Left ventricle myocardium superior (tissue), 1 donor: ENCODE measurements around the gene ANKDD1A. TPM values are rescaled to one million over a fixed set of nuclear protein-coding genes. Genes with fewer than 3 reads are reported as not detected.
A peak's percentile ranks its signal among the peaks of the same experiment; 100 is the strongest.

Experiments
- ATAC-seq: fragments of 200-7000 bp; cut with Tn5 transposase; one replicate; pipeline ENCODE4 v1.9.1; 2020; ENCODE audit warnings: mild to moderate bottlenecking, moderate library complexity
- DNase-seq: peaks from one replicate; pipeline ENCODE4 v3.0.0-alpha.2; 2020
- intact Hi-C: fragments of 100-400 bp; cut with micrococcal nuclease; formaldehyde crosslinking; loops from one replicate; pipeline ENCODE4 v1.11.0; 2022
- total RNA-seq: library from RNA; stranded (reverse); fragmentation: NEBNext Ultra II Directional; extraction: Animal tissue kit (Norgen Biotek cat#: 25700); gene quantifications from one replicate; pipeline ENCODE4 v1.2.1, GENCODE V29; 2021
- donor health status: DM: no; HTN: yes; CAD: no; lungs with severe emphysema.

ANKDD1A gene
- total RNA-seq, 1 donor from 2014 or later = 1.3 TPM

DNA sequence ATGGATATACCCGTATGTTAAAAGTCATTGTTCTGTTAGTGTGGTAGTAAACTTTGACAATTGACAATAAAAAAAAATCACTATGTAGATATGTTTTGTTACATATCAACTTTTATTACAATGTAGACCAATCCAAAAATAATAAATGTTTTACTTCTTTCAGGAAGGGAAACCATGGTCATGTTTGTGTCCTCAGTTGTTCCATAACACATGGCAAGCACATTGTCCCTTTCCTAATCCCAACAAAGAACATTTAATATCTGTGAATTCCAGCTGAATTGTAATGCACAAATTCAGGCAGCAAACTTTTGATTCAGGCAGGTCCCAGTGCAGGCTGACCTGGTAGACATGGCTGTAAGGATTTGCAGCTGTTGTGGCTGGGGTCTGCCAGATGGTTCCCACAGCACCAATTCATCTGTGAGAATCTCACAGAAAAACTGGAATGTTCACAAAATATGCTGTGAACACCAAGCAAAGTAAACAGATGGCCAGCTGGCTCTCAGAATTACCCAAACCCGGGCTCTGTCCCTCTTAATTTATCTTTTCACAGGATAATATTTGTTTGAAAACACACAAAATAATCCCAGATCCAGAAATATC lies 79.9 kb downstream of the ANKDD1A start:
- intact Hi-C loops = no loop called here
- peak; percentile 41 for DNase-seq
- peak; percentile 11 for ATAC-seq

GRCh38 chr15:64993290-64993689 lies 81.6 kb downstream of the ANKDD1A start:
- intact Hi-C loops = no loop called here
- no peak for DNase-seq
- no peak for ATAC-seq

DNA sequence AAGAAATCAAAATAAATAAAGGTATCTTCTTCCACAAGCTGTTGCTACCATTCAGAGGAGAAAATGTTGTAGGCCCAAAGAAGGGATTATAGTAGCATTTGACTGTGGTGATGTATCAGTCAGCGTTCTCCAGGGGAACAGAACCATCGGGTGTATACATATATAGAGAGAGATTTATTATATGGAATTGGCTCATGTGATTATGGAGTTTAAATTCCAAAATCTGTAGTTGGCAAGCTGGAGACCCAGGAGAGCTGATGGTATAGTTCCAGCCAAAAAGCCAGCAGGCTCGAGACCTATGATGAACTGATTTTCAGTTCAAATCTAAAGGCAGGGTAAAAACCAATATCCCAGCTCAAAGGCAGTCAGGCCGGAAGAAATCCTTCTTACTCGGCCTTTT lies 85.4 kb downstream of the ANKDD1A start:
- intact Hi-C loops = no loop called here
- DNase-seq (no peak), ATAC-seq (no peak)

DNA sequence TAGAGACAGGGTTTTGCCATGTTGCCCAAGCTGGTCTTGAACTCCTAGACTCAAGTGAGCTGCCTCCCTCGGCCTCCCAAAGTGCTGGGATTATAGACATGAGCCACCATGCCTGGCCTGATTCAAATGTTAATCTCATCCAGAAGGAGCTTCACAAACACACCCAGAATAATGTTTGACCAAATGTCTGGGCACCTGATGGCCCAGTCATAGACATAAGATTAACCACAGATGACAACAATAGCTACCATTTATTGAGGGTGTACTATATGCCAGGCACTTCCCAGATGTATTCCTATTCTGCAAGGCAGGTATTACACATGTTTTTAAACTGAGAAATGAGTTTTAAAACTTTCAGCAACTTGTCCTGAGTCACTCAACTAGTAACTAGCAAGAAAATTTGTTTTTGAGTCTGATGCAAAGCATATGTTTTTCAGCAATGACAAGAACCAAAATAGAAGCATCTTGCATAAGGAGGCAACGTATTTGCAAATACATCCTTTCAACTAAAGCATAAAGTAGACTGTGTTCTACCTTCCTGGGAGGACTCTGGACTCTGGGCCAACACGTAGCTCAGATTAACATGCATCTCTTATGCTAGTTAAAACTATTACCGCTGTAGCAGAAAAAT lies 86.2 kb downstream of the ANKDD1A start:
- ATAC-seq (no peak), DNase-seq (no peak)
- intact Hi-C loops = no loop called here

- DNase-seq (no peak), ATAC-seq (no peak)
- intact Hi-C loops = no loop called here
Observed at GRCh38 chr15:65004993-65005392, 93.3 kb downstream of the ANKDD1A start.

GRCh38 chr15:65006876-65007275 lies 95.2 kb downstream of the ANKDD1A start:
- DNase-seq (no peak), ATAC-seq (no peak)
- intact Hi-C loops = no loop called here

Other genes with a start within 250 kb of the ANKDD1A start
- gene RBPMS2, start 136.3 kb upstream of the ANKDD1A start, total RNA-seq = 213 TPM
- 0.42 TPM for gene PIF1, start 86.3 kb upstream of the ANKDD1A start, total RNA-seq
- 8.5 TPM for gene PLEKHO2, start 70.0 kb upstream of the ANKDD1A start, total RNA-seq
- 47.8 TPM for gene SPG21, start 78.0 kb downstream of the ANKDD1A start, total RNA-seq
- 20.4 TPM for gene MTFMT, start 117.7 kb downstream of the ANKDD1A start, total RNA-seq
- gene SLC51B, start 133.5 kb downstream of the ANKDD1A start, total RNA-seq = not detected
- 18.9 TPM for gene RASL12, start 156.1 kb downstream of the ANKDD1A start, total RNA-seq
- 10.6 TPM for gene KBTBD13, start 164.8 kb downstream of the ANKDD1A start, total RNA-seq
- 1.3 TPM for gene UBAP1L, start 203.3 kb downstream of the ANKDD1A start, total RNA-seq
- gene PDCD7, start 221.9 kb downstream of the ANKDD1A start, total RNA-seq = 15.8 TPM